KMS-11 (cell line): ENCODE results near the gene DSG3.
A peak's percentile ranks its signal among the peaks of the same experiment; 100 is the strongest.
"Not testable (repeated sequence)": the region's sequence is repeated elsewhere in the genome, so short reads cannot be mapped to it uniquely, and the experiment has no call there.

Experiments
- H2AFZ ChIP-seq: fragments of 200-600 bp; sonication (generic); 2 replicates; pipeline ENCODE4 v1.6.1; 2016; ENCODE audit warnings: antibody characterized with exemption, mixed run types, low read depth
- H3K27ac ChIP-seq: fragments of 200-600 bp; sonication (generic); 2 replicates; pipeline ENCODE4 v1.6.1; 2016; ENCODE audit warnings: mild to moderate bottlenecking, mixed run types
- H3K27me3 ChIP-seq: fragments of 200-600 bp; sonication (generic); 2 replicates; pipeline ENCODE4 v1.6.1; 2017; ENCODE audit warnings: mild to moderate bottlenecking, low read depth, mixed run types, moderate library complexity; ENCODE audit not compliant: insufficient read depth
- H3K36me3 ChIP-seq: fragments of 200-600 bp; sonication (generic); 2 replicates; pipeline ENCODE4 v1.6.1; 2017; ENCODE audit warnings: mild to moderate bottlenecking, mixed run types; ENCODE audit not compliant: insufficient read depth
- H3K4me1 ChIP-seq: fragments of 200-600 bp; sonication (generic); 2 replicates; pipeline ENCODE4 v1.6.1; 2016; ENCODE audit warnings: mild to moderate bottlenecking, low read depth, mixed run types; ENCODE audit not compliant: poor library complexity, severe bottlenecking
- H3K4me2 ChIP-seq: fragments of 200-600 bp; sonication (generic); 2 replicates; pipeline ENCODE4 v1.7.0; 2016; ENCODE audit warnings: mild to moderate bottlenecking, mixed run types
- H3K4me3 ChIP-seq: fragments of 200-600 bp; sonication (generic); IDR thresholded peaks from 2 replicates; pipeline ENCODE4 v1.6.1; 2017; ENCODE audit warnings: low read depth, low read length, mixed read lengths; ENCODE audit not compliant: insufficient read depth
- H3K79me2 ChIP-seq: fragments of 200-600 bp; sonication (generic); 2 replicates; pipeline ENCODE4 v1.6.1; 2016; ENCODE audit warnings: low read depth, mixed run types; ENCODE audit not compliant: insufficient read depth
- H3K9ac ChIP-seq: fragments of 200-600 bp; sonication (generic); 2 replicates; pipeline ENCODE4 v1.6.1; 2016; ENCODE audit warnings: mild to moderate bottlenecking, mixed run types
- H4K20me1 ChIP-seq: fragments of 200-600 bp; sonication (generic); 2 replicates; pipeline ENCODE4 v1.6.1; 2016; ENCODE audit warnings: mild to moderate bottlenecking, mixed run types; ENCODE audit not compliant: insufficient read depth
- TF ChIP-seq, protein P1 (sequence below): fragments of 200-600 bp; sonication (generic); conservative IDR thresholded peaks from 2 replicates; pipeline ENCODE4 v1.6.1; 2017; ENCODE audit warnings: low read depth, mild to moderate bottlenecking, antibody characterized with exemption, low read length, moderate library complexity, mixed read lengths

Gene DSG3

DNA sequence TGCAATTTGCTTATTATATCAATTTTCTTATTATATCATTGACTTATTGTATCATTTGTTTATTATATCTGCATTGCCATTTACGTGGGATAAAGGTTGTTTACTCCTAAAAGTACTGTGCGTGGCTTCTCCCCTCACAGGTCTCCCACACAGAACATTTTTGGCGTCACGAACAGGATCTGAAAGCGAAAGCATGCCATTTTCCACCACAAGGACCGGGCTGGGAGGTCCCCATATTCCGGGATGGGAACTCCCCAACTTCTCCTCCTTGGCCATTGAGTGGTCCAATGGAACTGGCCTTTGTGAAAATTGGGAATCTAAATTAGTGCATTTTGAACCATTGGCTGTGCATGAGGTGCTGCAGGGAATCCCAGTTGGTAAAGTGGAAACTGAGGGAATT, 45.6 kb downstream of the DSG3 start:
- no peaks in the 10 kb centered on the region for H4K20me1 ChIP-seq
- TF ChIP-seq, protein P1, sequence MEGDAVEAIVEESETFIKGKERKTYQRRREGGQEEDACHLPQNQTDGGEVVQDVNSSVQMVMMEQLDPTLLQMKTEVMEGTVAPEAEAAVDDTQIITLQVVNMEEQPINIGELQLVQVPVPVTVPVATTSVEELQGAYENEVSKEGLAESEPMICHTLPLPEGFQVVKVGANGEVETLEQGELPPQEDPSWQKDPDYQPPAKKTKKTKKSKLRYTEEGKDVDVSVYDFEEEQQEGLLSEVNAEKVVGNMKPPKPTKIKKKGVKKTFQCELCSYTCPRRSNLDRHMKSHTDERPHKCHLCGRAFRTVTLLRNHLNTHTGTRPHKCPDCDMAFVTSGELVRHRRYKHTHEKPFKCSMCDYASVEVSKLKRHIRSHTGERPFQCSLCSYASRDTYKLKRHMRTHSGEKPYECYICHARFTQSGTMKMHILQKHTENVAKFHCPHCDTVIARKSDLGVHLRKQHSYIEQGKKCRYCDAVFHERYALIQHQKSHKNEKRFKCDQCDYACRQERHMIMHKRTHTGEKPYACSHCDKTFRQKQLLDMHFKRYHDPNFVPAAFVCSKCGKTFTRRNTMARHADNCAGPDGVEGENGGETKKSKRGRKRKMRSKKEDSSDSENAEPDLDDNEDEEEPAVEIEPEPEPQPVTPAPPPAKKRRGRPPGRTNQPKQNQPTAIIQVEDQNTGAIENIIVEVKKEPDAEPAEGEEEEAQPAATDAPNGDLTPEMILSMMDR = no peak
- no peaks in the 10 kb centered on the region for H3K79me2 ChIP-seq
- no peak overlapping the region for H3K4me2 ChIP-seq
- no peak overlapping the region for H2AFZ ChIP-seq
- H3K4me1 ChIP-seq = no peaks in the 10 kb centered on the region
- no peaks in the 10 kb centered on the region for H3K36me3 ChIP-seq
- no peak overlapping the region for H3K27ac ChIP-seq
- H3K4me3 ChIP-seq = no peak overlapping the region
- H3K9ac ChIP-seq = no peak overlapping the region
- no peaks in the 10 kb centered on the region for H3K27me3 ChIP-seq

GRCh38 chr18:31493941-31494340, 46.4 kb downstream of the DSG3 start:
- peaks cover 5% of the 10 kb centered on the region; the same call in 1 of the 2 replicates for H3K79me2 ChIP-seq
- no peak overlapping the region for H2AFZ ChIP-seq
- H3K4me3 ChIP-seq = no peak overlapping the region
- H3K4me2 ChIP-seq = no peak overlapping the region
- no peak overlapping the region for H3K9ac ChIP-seq
- no peaks in the 10 kb centered on the region for H3K36me3 ChIP-seq
- no peaks in the 10 kb centered on the region for H3K27me3 ChIP-seq
- TF ChIP-seq, protein P1 = no peak
- peaks cover under 1% of the 10 kb centered on the region for H3K4me1 ChIP-seq
- H4K20me1 ChIP-seq = no peaks in the 10 kb centered on the region
- no peak overlapping the region for H3K27ac ChIP-seq

GRCh38 chr18:31494705-31495244, 47.2 kb downstream of the DSG3 start:
- not testable (repeated sequence) for H3K27ac ChIP-seq, H4K20me1 ChIP-seq, H3K36me3 ChIP-seq, H3K27me3 ChIP-seq, H3K9ac ChIP-seq, H3K4me1 ChIP-seq, H2AFZ ChIP-seq, H3K4me3 ChIP-seq, H3K4me2 ChIP-seq
- peaks cover 13% of the 10 kb centered on the region; the same call in 1 of the 2 replicates for H3K79me2 ChIP-seq

DNA sequence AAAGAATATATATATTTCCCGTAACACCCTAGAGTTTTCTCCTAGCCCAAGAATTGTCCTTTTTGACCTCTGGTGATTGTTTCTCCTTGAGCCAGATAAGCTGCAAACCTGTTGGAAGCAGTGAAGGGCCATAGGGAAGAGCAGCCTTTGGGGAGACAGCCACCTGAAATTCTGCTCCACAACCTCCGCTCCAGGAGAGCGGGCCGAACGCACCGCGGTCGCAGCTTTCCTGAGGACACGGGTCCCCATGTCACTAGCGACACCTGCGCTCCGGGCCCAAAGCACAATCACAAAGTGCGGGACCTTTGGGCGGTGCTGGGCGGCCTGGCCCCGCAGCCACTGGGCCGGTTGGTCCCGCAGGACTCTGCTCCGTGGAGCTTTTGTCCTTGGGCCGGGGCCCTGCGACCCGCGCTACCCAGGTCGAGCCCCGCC, 49.9 kb downstream of the DSG3 start:
- H3K4me3 ChIP-seq = no peak overlapping the region
- H2AFZ ChIP-seq = peak overlapping the region; percentile 89; the same call in 1 of the 2 replicates
- H4K20me1 ChIP-seq = no peaks in the 10 kb centered on the region
- no peak overlapping the region for H3K27ac ChIP-seq
- H3K27me3 ChIP-seq = no peaks in the 10 kb centered on the region
- TF ChIP-seq, protein P1 = no peak
- H3K4me1 ChIP-seq = peaks cover 27% of the 10 kb centered on the region
- peak overlapping the region; percentile 75; the same call in 1 of the 2 replicates for H3K9ac ChIP-seq
- H3K4me2 ChIP-seq = 0 out of 2 replicates have a peak overlapping the region, but pooled peaks have one; percentile 83
- H3K36me3 ChIP-seq = no peaks in the 10 kb centered on the region
- peaks cover 36% of the 10 kb centered on the region; the same call in 1 of the 2 replicates for H3K79me2 ChIP-seq

DNA sequence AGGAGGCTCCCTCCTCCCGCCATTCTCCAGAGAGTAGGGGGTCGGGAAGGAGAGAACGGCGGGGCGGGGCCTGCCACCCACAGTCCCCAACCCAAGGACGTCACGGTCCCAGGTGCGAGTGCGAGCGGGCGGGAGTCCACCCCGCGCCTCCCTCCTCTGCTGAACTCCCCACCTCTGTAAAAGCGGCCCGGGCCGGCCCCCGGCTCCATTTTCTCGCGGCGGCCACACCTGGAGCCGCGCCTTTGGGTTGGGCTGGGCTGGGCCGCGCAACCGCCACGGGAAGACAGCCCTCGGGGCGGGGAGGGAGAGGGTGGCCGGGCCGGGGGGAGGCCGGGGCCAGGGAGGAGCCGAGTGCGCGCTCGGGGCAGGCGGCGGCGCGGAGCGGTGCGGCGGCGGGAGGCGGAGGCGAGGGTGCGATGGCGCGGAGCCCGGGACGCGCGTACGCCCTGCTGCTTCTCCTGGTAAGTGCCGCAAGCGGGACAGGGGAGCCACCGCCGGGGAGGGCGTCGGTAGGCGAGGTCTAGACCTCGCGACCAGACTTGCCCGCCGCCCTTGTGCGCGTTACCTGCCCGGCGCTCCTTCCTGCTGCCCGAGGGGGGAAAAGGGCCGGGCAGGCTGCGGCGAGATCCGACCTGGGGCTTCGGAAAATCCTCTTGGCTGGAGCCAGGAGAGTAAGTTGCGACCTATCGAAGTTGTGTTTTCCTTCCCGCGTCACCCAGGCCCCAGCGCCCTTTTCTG, 50.5 kb downstream of the DSG3 start, which contains the start of gene DSG2:
TSS of gene DSG2 (plus strand) at position 342 of the 738 bp plus-strand sequence. CDS start at position 417, 75 bp downstream.
- Histone ChIP-seq H3K4me1 (peaks cover 27% of the 10 kb centered on the region), H3K36me3 (no peaks in the 10 kb centered on the region), H3K27ac (peak within 1 kb of the TSS; percentile 60), H3K27me3 (no peaks in the 10 kb centered on the region), H3K4me2 (peak within 1 kb of the TSS; percentile 83), H3K9ac (peak within 1 kb of the TSS; percentile 75), H4K20me1 (no peaks in the 10 kb centered on the region), H2AFZ (peak within 1 kb of the TSS; percentile 89), H3K4me3 (no peak within 1 kb of the TSS), H3K79me2 (peaks cover 40% of the 10 kb centered on the region; the same call in 1 of the 2 replicates)
- TF ChIP-seq, protein P1 = no peak
